K562 (cell line): ENCODE results near the gene GUK1. TPM values are rescaled to one million over a fixed set of nuclear protein-coding genes. Genes with fewer than 3 reads are reported as not detected.

Source experiments
- HNRNPH1 ChIP-seq: fragments of 200-400 bp; formaldehyde crosslinking; optimal IDR thresholded peaks from 2 replicates; pipeline ENCODE3; 2017; ENCODE audit warnings: low read depth, mild to moderate bottlenecking, low read length, moderate library complexity
- PYGO2 ChIP-seq: fragments of 450-650 bp; IDR thresholded peaks from 2 replicates; pipeline ENCODE4 v1.6.1; 2016; ENCODE audit warnings: mild to moderate bottlenecking, missing genetic modification characterization, moderate library complexity, missing compliant biosample characterization
- RBM34 ChIP-seq: fragments of 200-400 bp; formaldehyde crosslinking; IDR thresholded peaks from 2 replicates; pipeline ENCODE4 v1.6.1; 2018; ENCODE audit warnings: low read length, borderline replicate concordance; ENCODE audit not compliant: insufficient read depth
- ZKSCAN1 ChIP-seq: fragments of 150-350 bp; IDR thresholded peaks from 2 replicates; pipeline ENCODE4 v1.6.1; 2016; ENCODE audit warnings: low read depth, low read length
- polyA plus RNA-seq, 8 experiments: library from polyadenylated mRNA; depleted of rRNA in 4 of 8; stranded (reverse) in 5 of 8; unstranded in 3 of 8; fragments of >200 nt; fragmentation: Nextera tagmentation in 2 of 8; fragmentation: Illumina TruSeq in 1 of 8; extraction: Ambion mirVana in 2 of 8; extraction: Trizol in 1 of 8; gene quantifications; 2 replicates each; pipeline versions ENCODE4 v1.2.1 to v1.2.3, GENCODE V29; 2011 to 2014; ENCODE audit warnings: inconsistent platforms in 1 of 8, missing spikeins in 1 of 8
- total RNA-seq, 7 experiments: library from RNA; depleted of rRNA in 6 of 7; stranded (reverse); fragments of >200 nt in 6 of 7; fragmentation: Illumina TruSeq in 2 of 7; extraction: Trizol in 2 of 7; gene quantifications; 2 replicates each; pipeline versions ENCODE4 v1.2.1 to v1.2.3, GENCODE V29; 2011 to 2021; ENCODE audit warnings: low replicate concordance in 1 of 7
- TF ChIP-seq, protein P1 (sequence below): fragments of 450-650 bp; IDR thresholded peaks from 2 replicates; pipeline ENCODE4 v1.6.1; 2016; ENCODE audit warnings: mild to moderate bottlenecking, moderate library complexity

Gene GUK1
- total and polyA plus RNA-seq, 9 of the 15 experiments (the other 6 are each of a cell fraction or from before 2014, with no cell fraction given): 7.0 to 331 (median 132) TPM

DNA sequence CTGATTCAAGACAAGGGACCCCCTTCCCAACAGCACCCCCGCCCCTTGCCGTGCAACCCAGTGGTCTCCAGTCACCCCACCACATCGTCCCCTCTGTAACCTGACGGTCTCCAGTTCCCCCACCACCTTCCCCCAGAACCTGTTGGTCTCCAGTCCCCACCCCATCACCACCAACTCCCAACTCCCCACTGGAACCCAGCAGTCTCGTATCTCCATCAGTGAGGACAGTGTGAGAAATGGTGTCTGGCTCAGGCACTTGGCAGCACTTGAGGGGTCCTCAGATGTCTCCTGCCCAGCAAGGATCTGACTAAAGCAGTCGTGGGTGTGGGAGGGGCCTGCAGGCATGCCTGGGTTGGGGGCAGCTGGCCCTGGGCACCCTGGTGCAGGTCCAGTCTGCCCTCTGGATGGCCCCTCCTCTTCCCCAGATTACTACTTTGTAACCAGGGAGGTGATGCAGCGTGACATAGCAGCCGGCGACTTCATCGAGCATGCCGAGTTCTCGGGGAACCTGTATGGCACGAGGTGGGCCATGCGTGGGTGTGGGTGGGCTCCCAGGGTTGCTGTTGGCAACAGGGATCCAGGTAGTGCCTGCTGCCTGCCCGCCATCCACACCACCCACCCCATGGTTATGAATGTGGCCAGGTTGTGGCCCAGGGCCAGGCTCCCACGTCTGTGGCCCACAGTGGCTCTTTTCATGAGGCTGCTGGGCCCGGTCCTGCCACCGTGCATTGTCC is 6.5 kb downstream of the GUK1 start (continued):
- TF ChIP-seq, protein P1, sequence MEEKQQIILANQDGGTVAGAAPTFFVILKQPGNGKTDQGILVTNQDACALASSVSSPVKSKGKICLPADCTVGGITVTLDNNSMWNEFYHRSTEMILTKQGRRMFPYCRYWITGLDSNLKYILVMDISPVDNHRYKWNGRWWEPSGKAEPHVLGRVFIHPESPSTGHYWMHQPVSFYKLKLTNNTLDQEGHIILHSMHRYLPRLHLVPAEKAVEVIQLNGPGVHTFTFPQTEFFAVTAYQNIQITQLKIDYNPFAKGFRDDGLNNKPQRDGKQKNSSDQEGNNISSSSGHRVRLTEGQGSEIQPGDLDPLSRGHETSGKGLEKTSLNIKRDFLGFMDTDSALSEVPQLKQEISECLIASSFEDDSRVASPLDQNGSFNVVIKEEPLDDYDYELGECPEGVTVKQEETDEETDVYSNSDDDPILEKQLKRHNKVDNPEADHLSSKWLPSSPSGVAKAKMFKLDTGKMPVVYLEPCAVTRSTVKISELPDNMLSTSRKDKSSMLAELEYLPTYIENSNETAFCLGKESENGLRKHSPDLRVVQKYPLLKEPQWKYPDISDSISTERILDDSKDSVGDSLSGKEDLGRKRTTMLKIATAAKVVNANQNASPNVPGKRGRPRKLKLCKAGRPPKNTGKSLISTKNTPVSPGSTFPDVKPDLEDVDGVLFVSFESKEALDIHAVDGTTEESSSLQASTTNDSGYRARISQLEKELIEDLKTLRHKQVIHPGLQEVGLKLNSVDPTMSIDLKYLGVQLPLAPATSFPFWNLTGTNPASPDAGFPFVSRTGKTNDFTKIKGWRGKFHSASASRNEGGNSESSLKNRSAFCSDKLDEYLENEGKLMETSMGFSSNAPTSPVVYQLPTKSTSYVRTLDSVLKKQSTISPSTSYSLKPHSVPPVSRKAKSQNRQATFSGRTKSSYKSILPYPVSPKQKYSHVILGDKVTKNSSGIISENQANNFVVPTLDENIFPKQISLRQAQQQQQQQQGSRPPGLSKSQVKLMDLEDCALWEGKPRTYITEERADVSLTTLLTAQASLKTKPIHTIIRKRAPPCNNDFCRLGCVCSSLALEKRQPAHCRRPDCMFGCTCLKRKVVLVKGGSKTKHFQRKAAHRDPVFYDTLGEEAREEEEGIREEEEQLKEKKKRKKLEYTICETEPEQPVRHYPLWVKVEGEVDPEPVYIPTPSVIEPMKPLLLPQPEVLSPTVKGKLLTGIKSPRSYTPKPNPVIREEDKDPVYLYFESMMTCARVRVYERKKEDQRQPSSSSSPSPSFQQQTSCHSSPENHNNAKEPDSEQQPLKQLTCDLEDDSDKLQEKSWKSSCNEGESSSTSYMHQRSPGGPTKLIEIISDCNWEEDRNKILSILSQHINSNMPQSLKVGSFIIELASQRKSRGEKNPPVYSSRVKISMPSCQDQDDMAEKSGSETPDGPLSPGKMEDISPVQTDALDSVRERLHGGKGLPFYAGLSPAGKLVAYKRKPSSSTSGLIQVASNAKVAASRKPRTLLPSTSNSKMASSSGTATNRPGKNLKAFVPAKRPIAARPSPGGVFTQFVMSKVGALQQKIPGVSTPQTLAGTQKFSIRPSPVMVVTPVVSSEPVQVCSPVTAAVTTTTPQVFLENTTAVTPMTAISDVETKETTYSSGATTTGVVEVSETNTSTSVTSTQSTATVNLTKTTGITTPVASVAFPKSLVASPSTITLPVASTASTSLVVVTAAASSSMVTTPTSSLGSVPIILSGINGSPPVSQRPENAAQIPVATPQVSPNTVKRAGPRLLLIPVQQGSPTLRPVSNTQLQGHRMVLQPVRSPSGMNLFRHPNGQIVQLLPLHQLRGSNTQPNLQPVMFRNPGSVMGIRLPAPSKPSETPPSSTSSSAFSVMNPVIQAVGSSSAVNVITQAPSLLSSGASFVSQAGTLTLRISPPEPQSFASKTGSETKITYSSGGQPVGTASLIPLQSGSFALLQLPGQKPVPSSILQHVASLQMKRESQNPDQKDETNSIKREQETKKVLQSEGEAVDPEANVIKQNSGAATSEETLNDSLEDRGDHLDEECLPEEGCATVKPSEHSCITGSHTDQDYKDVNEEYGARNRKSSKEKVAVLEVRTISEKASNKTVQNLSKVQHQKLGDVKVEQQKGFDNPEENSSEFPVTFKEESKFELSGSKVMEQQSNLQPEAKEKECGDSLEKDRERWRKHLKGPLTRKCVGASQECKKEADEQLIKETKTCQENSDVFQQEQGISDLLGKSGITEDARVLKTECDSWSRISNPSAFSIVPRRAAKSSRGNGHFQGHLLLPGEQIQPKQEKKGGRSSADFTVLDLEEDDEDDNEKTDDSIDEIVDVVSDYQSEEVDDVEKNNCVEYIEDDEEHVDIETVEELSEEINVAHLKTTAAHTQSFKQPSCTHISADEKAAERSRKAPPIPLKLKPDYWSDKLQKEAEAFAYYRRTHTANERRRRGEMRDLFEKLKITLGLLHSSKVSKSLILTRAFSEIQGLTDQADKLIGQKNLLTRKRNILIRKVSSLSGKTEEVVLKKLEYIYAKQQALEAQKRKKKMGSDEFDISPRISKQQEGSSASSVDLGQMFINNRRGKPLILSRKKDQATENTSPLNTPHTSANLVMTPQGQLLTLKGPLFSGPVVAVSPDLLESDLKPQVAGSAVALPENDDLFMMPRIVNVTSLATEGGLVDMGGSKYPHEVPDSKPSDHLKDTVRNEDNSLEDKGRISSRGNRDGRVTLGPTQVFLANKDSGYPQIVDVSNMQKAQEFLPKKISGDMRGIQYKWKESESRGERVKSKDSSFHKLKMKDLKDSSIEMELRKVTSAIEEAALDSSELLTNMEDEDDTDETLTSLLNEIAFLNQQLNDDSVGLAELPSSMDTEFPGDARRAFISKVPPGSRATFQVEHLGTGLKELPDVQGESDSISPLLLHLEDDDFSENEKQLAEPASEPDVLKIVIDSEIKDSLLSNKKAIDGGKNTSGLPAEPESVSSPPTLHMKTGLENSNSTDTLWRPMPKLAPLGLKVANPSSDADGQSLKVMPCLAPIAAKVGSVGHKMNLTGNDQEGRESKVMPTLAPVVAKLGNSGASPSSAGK: no peak
- TF ChIP-seq HNRNPH1: no peak
- no peak for TF ChIP-seq ZKSCAN1
- TF ChIP-seq PYGO2: no peak
- no peak for TF ChIP-seq RBM34
